ENCODE results near the gene ATP5ME.
A peak's percentile ranks its signal among the peaks of the same experiment; 100 is the strongest.
"Not testable (repeated sequence)": the region's sequence is repeated elsewhere in the genome, so short reads cannot be mapped to it uniquely, and the experiment has no call there.

ATP5ME gene

GRCh38 chr4:710116-710515 is 36.0 kb upstream of the ATP5ME start:
- POLR2A ChIA-PET, result no interaction called here
- DNase-seq (ENCODE audit: low read depth, low spot score), result no peak
- CTCF ChIA-PET, result interaction anchor here (1.0 to 1.2 kb wide), 2 partner anchors 10 to 32 kb away, joined by 3 to 6 read pairs; no protein-coding TSS in a partner anchor
- TF ChIP-seq CTCF (IDR thresholded peaks at IDR 0.05; ENCODE audit: insufficient read depth, low read length, missing control alignments), result no peak
- H3K4me3 ChIP-seq (ENCODE audit: low read depth, low read length), result no peak overlapping the region

GRCh38 chr4:709348-709747 is 35.3 kb upstream of the ATP5ME start:
- ChIA-PET CTCF (interaction anchor here (1.0 kb wide), 1 partner anchor 10 kb away, joined by 3 read pairs; no protein-coding TSS in a partner anchor), POLR2A (no interaction called here)
- TF ChIP-seq CTCF (IDR thresholded peaks at IDR 0.05; ENCODE audit: insufficient read depth, low read length, missing control alignments), result no peak
- no peak overlapping the region for H3K4me3 ChIP-seq (ENCODE audit: low read depth, low read length)
- DNase-seq (ENCODE audit: low read depth, low spot score), result no peak

GRCh38 chr4:708631-708933 is 34.5 kb upstream of the ATP5ME start:
- ChIA-PET POLR2A (no interaction called here), CTCF (no interaction called here)
- peak overlapping the region; percentile 6; the same call in 1 of the 2 replicates for H3K4me3 ChIP-seq (ENCODE audit: low read depth, low read length)
- DNase-seq (ENCODE audit: low read depth, low spot score), result no peak
- TF ChIP-seq CTCF (IDR thresholded peaks at IDR 0.05; ENCODE audit: insufficient read depth, low read length, missing control alignments), result no peak

- peak overlapping the region; percentile 12; the same call in 1 of the 2 replicates for H3K4me3 ChIP-seq (ENCODE audit: low read depth, low read length)
- no peak for DNase-seq (ENCODE audit: low read depth, low spot score)
- TF ChIP-seq CTCF (IDR thresholded peaks at IDR 0.05; ENCODE audit: insufficient read depth, low read length, missing control alignments), result no peak
- ChIA-PET CTCF (no interaction called here), POLR2A (no interaction called here)
These were observed 34.0 kb upstream of the ATP5ME start for GRCh38 chr4:707929-708630.

- H3K4me3 ChIP-seq (ENCODE audit: low read depth, low read length), result peak overlapping the region; percentile 76
- POLR2A ChIA-PET, result no interaction called here
- no peak for DNase-seq (ENCODE audit: low read depth, low spot score)
- CTCF ChIA-PET, result no interaction called here
- TF ChIP-seq CTCF (IDR thresholded peaks at IDR 0.05; ENCODE audit: insufficient read depth, low read length, missing control alignments), result no peak
These were observed 32.9 kb upstream of the ATP5ME start for GRCh38 chr4:706834-707598.

- CTCF ChIA-PET, result not testable (repeated sequence)
These were observed 32.1 kb upstream of the ATP5ME start for GRCh38 chr4:706083-706633.

More at GRCh38 chr4:706083-706633, 32.1 kb upstream of the ATP5ME start:
- H3K4me3 ChIP-seq (ENCODE audit: low read depth, low read length), result peak overlapping the region; percentile 76
- POLR2A ChIA-PET; DNase-seq (ENCODE audit: low read depth, low spot score): not testable (repeated sequence)
